HCT116 (cell line): Measurements from ENCODE around the gene ADRA1B. TPM values are rescaled to one million over a fixed set of nuclear protein-coding genes. Genes with fewer than 3 reads are reported as not detected.
A peak's percentile ranks its signal among the peaks of the same experiment; 100 is the strongest.

Experiments
- ATAC-seq: fragments of 200-7000 bp; cut with Tn5 transposase; 2 replicates; pipeline ENCODE4 v1.9.1; 2020; ENCODE audit warnings: mild to moderate bottlenecking, moderate library complexity
- BruUV-seq: library from RNA; stranded (reverse); fragments of 400-500 nt; replicated peaks from 2 replicates; lab custom pipeline; 2021; lab: Mats Ljungman, UMichigan
- CTCF ChIA-PET: fragments of 300-600 bp; sonication (Branson Sonifier 250); formaldehyde crosslinking; loops from one replicate; lab custom pipeline; 2021; ENCODE audit warnings: antibody characterized with exemption; lab: Charles Lee
- POLR2A ChIA-PET: fragments of 300-600, 350-600 bp; sonication (Branson Sonifier 250); formaldehyde crosslinking; loops from one replicate; lab custom pipeline; 2021; ENCODE audit warnings: antibody characterized with exemption; lab: Charles Lee
- RAD21 ChIA-PET, 2 experiments: fragments of 300-600 bp; sonication (Branson Sonifier 250); formaldehyde crosslinking; loops; one replicate each; lab custom pipeline; 2023; ENCODE audit warnings: low total read pairs in 2 of 2; ENCODE audit not compliant: uncharacterized antibody in 2 of 2, unreplicated experiment in 2 of 2, low non-redundant PET in 1 of 2; lab: Charles Lee
- DNase-seq: peaks from one replicate; pipeline ENCODE4 v3.0.0-alpha.2; 2010; ENCODE audit warnings: low read depth, low spot score
- H2AFZ ChIP-seq: fragments of 200-600 bp; shearing (Covaris generic), sonication (generic); 2 replicates; pipeline ENCODE4 v1.6.1; 2017; ENCODE audit warnings: low read depth, mixed run types, mixed read lengths, antibody characterized with exemption, low read length; ENCODE audit not compliant: poor library complexity, severe bottlenecking
- H3K27ac ChIP-seq: 2 replicates; pipeline ENCODE4 v1.5.1; 2012; ENCODE audit warnings: low read depth, low read length
- H3K27me3 ChIP-seq: fragments of 200-600 bp; sonication (generic); 2 replicates; pipeline ENCODE4 v1.6.1; 2016; ENCODE audit warnings: mixed run types, low read length, mixed read lengths; ENCODE audit not compliant: insufficient read depth
- H3K36me3 ChIP-seq, 2 experiments: fragments of 200-500 bp in 1 of 2; fragments of 200-600 bp in 1 of 2; sonication (Bioruptor generic) in 1 of 2; sonication (generic) in 1 of 2; 2 replicates each; pipeline versions ENCODE4 v1.5.1 to v1.6.1; 2014 to 2016; ENCODE audit warnings: low read length in 2 of 2, inconsistent platforms in 1 of 2, mixed read lengths in 1 of 2, mixed run types in 1 of 2; ENCODE audit not compliant: insufficient read depth in 2 of 2, control insufficient read depth in 1 of 2
- H3K4me1 ChIP-seq, 2 experiments: fragments of 200-600 bp in 1 of 2; sonication (generic) in 1 of 2; 2 replicates each; pipeline versions ENCODE4 v1.5.1 to v1.6.1; 2012 to 2017; ENCODE audit warnings: low read length in 2 of 2, inconsistent platforms in 1 of 2, mild to moderate bottlenecking in 1 of 2, mixed read lengths in 1 of 2, mixed run types in 1 of 2, moderate library complexity in 1 of 2; ENCODE audit not compliant: insufficient read depth in 2 of 2, control insufficient read depth in 1 of 2
- H3K4me2 ChIP-seq: fragments of 200-600 bp; sonication (generic); 2 replicates; pipeline ENCODE4 v1.6.1; 2017; ENCODE audit warnings: mixed run types, low read length, mixed read lengths
- H3K4me3 ChIP-seq, 2 experiments: fragments of 200-600 bp in 1 of 2; sonication (generic) in 1 of 2; replicated peaks in 1 of 2; 2 replicates each; pipeline ENCODE4 v1.5.1; 2011 to 2016; ENCODE audit warnings: low read length in 2 of 2, control low read depth in 1 of 2, low read depth in 1 of 2, mild to moderate bottlenecking in 1 of 2, mixed read lengths in 1 of 2, mixed run types in 1 of 2
- H3K79me2 ChIP-seq: fragments of 200-600 bp; sonication (generic); 2 replicates; pipeline ENCODE4 v1.6.1; 2017; ENCODE audit warnings: mild to moderate bottlenecking, mixed run types, low read length, moderate library complexity, mixed read lengths; ENCODE audit not compliant: insufficient read depth
- H3K9ac ChIP-seq: fragments of 200-600 bp; sonication (generic); 2 replicates; pipeline ENCODE4 v1.6.1; 2016; ENCODE audit warnings: low read length, mixed read lengths
- H3K9me2 ChIP-seq: fragments of 200-600 bp; sonication (generic), shearing (Covaris generic); 2 replicates; pipeline ENCODE4 v1.6.1; 2017; ENCODE audit warnings: mixed run types, mild to moderate bottlenecking, moderate library complexity; ENCODE audit not compliant: insufficient read depth
- H3K9me3 ChIP-seq, 2 experiments: fragments of 200-500 bp in 1 of 2; fragments of 200-600 bp in 1 of 2; sonication (Bioruptor generic) in 1 of 2; sonication (generic) in 1 of 2; 2 replicates each; pipeline ENCODE4 v1.6.1; 2014 to 2017; ENCODE audit warnings: low read length in 2 of 2, mixed read lengths in 2 of 2, inconsistent platforms in 1 of 2, low read depth in 1 of 2, mild to moderate bottlenecking in 1 of 2, mixed run types in 1 of 2, moderate library complexity in 1 of 2; ENCODE audit not compliant: control insufficient read depth in 1 of 2, insufficient read depth in 1 of 2
- H4K20me1 ChIP-seq: fragments of 200-600 bp; sonication (generic), shearing (Covaris generic); 2 replicates; pipeline ENCODE4 v1.6.1; 2017; ENCODE audit warnings: mixed run types, mild to moderate bottlenecking, moderate library complexity; ENCODE audit not compliant: insufficient read depth
- CBX3 ChIP-seq: IDR thresholded peaks from 2 replicates; pipeline ENCODE4 v1.6.1; 2012; ENCODE audit warnings: low read depth
- CEBPB ChIP-seq: IDR thresholded peaks from 2 replicates; pipeline ENCODE4 v1.6.1; 2012; ENCODE audit warnings: low read depth
- EGR1 ChIP-seq: IDR thresholded peaks from 2 replicates; pipeline ENCODE4 v1.6.1; 2012; ENCODE audit warnings: low read depth
- ELF1 ChIP-seq: IDR thresholded peaks from 2 replicates; pipeline ENCODE4 v1.6.1; 2012; ENCODE audit warnings: low read depth, borderline replicate concordance
- EZH2 ChIP-seq: fragments of 200-600 bp; sonication (generic); IDR thresholded peaks from 2 replicates; pipeline ENCODE4 v1.6.1; 2017; ENCODE audit warnings: antibody characterized with exemption, mixed run types
- EZH2phosphoT487 ChIP-seq: fragments of 200-600 bp; IDR thresholded peaks from 2 replicates; pipeline ENCODE4 v1.6.1; 2018; ENCODE audit warnings: antibody characterized with exemption, borderline replicate concordance
- FOSL1 ChIP-seq: IDR thresholded peaks from 2 replicates; pipeline ENCODE4 v1.6.1; 2012; ENCODE audit warnings: low read depth
- JUND ChIP-seq: IDR thresholded peaks from 2 replicates; pipeline ENCODE4 v1.6.1; 2012
- POLR2A ChIP-seq: IDR thresholded peaks from 2 replicates; pipeline ENCODE4 v1.7.0; 2011; ENCODE audit warnings: borderline replicate concordance; ENCODE audit not compliant: insufficient read depth, insufficient read length; ENCODE audit errors: extremely low read depth
- POLR2AphosphoS5 ChIP-seq: IDR thresholded peaks from 2 replicates; pipeline ENCODE4 v1.6.1; 2011; ENCODE audit warnings: mild to moderate bottlenecking, low read depth, low read length, moderate library complexity
- RAD21 ChIP-seq: IDR thresholded peaks from 2 replicates; pipeline ENCODE4 v1.6.1; 2012; ENCODE audit warnings: low read depth, mild to moderate bottlenecking
- SIN3A ChIP-seq: IDR thresholded peaks from 2 replicates; pipeline ENCODE4 v1.6.1; 2012; ENCODE audit warnings: low read depth
- SP1 ChIP-seq: IDR thresholded peaks from 2 replicates; pipeline ENCODE4 v1.6.1; 2012; ENCODE audit warnings: low read depth
- SRF ChIP-seq: IDR thresholded peaks from 2 replicates; pipeline ENCODE4 v1.6.1; 2012; ENCODE audit warnings: low read depth
- ZNF274 ChIP-seq: fragments of 200-500 bp; sonication (Bioruptor generic); IDR thresholded peaks from 2 replicates; pipeline ENCODE4 v1.6.1; 2014; ENCODE audit warnings: mild to moderate bottlenecking, low read depth, low read length, inconsistent platforms
- intact Hi-C: fragments of 100-400 bp; cut with micrococcal nuclease; formaldehyde crosslinking; loops from 2 replicates; pipeline ENCODE4 v1.10.0; 2022
- total RNA-seq: library from RNA; stranded (reverse); gene quantifications from one replicate; pipeline ENCODE4 v1.2.1, GENCODE V29; 2021; ENCODE audit not compliant: unreplicated experiment
- TF ChIP-seq, protein P1 (sequence below): IDR thresholded peaks from 2 replicates; pipeline ENCODE4 v1.6.1; 2012
- TF ChIP-seq, protein P2 (sequence below), 3 experiments: fragments of 200-600 bp in 1 of 3; sonication (generic) in 1 of 3; IDR thresholded peaks in 2 of 3; conservative IDR thresholded peaks in 1 of 3; 2 replicates each; pipeline ENCODE4 v1.5.1; 2012 to 2017; ENCODE audit warnings: low read depth in 2 of 3, low read length in 2 of 3, antibody characterized with exemption in 1 of 3, borderline replicate concordance in 1 of 3, control low read depth in 1 of 3, mild to moderate bottlenecking in 1 of 3, mixed read lengths in 1 of 3, mixed run types in 1 of 3, moderate library complexity in 1 of 3; ENCODE audit not compliant: insufficient read depth in 1 of 3
- TF ChIP-seq, protein P3 (sequence below): IDR thresholded peaks from 2 replicates; pipeline ENCODE4 v1.6.1; 2012
- TF ChIP-seq, protein P4 (sequence below): IDR thresholded peaks from 2 replicates; pipeline ENCODE4 v1.6.1; 2012; ENCODE audit warnings: low read depth
- TF ChIP-seq, protein P5 (sequence below): IDR thresholded peaks from 2 replicates; pipeline ENCODE4 v1.6.1; 2011; ENCODE audit warnings: mild to moderate bottlenecking, low read length, moderate library complexity; ENCODE audit not compliant: insufficient replicate concordance; ENCODE audit errors: extremely low read depth

The ADRA1B gene
- total RNA-seq, 1 experiment from 2014 or later = not detected

DNA sequence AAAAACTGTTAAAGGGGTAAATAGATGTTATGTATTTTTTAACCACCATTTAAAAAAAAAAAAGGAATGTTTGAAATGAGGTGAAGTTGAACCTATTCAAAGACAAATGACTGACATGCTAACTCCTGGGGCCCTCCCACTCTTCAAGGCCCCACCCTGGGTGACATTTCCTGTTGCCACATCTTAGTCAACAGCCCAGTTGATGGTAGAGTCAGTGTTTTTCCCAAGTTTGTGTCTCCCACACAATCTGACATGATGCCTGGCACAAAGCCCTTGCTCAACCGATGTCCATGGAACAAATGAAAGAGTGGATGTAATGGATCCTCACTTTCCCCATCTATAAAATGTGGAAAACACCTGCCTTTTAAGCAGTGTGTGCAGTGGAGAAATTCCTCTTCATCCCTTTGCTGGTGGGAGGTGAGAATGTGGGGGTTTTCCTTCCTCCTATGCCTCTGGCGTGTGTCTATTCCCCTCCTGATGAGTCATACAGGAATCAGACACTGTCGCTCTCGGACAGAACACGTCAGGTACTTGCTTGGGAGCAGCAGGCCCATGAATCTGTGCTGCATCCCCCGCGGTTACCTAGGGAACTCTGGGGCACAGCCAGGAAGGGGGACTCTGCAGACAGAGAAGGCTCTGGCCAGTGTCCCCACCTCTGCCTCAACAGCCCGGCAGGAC lies 13.7 kb upstream of the ADRA1B start:
- Histone ChIP-seq H4K20me1 (no peaks in the 10 kb centered on the region), H3K27me3 (peaks cover under 1% of the 10 kb centered on the region; the same call in 1 of the 2 replicates), H3K4me1 (peaks cover 38 to 62% of the 10 kb centered on the region in 2 experiments), H3K4me3 (peak overlapping the region in 1 of 2 experiments; percentile 34; a peak in 2 of 4 replicates), H3K4me2 (peak overlapping the region; percentile 77), H3K27ac (no peak overlapping the region), H3K9ac (peak overlapping the region; percentile 19), H3K36me3 (no peaks in the 10 kb centered on the region), H3K9me2 (no peaks in the 10 kb centered on the region), H2AFZ (peak overlapping the region; percentile 94), H3K79me2 (no peaks in the 10 kb centered on the region), H3K9me3 (no peaks in the 10 kb centered on the region)
- no TSS peak for BruUV-seq
- RAD21 ChIA-PET = no interaction called here
- DNase-seq = peak; percentile 65
- CTCF ChIA-PET = no interaction called here
- peak; percentile 66 for ATAC-seq
- intact Hi-C loops = loop anchor here (5.0 kb wide), 1 partner anchor 125 kb away; no protein-coding TSS in a partner anchor
- POLR2A ChIA-PET = no interaction called here
- no peak for TF ChIP-seq RAD21
- TF ChIP-seq, protein P1, sequence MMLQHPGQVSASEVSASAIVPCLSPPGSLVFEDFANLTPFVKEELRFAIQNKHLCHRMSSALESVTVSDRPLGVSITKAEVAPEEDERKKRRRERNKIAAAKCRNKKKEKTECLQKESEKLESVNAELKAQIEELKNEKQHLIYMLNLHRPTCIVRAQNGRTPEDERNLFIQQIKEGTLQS = peak; percentile 29; the same call in 1 of the 2 replicates
- TF ChIP-seq SP1 = peak; percentile 60
- peak; percentile 84 for TF ChIP-seq JUND
- TF ChIP-seq ELF1 = no peak
- 0 out of 2 replicates have a peak, but pooled peaks have one; percentile 54 for TF ChIP-seq CBX3
- TF ChIP-seq SRF = no peak; the same call in 1 of the 2 replicates
- no peak for TF ChIP-seq EZH2phosphoT487
- TF ChIP-seq POLR2AphosphoS5 = peak; percentile 42; the same call in 1 of the 2 replicates
- TF ChIP-seq, protein P2, sequence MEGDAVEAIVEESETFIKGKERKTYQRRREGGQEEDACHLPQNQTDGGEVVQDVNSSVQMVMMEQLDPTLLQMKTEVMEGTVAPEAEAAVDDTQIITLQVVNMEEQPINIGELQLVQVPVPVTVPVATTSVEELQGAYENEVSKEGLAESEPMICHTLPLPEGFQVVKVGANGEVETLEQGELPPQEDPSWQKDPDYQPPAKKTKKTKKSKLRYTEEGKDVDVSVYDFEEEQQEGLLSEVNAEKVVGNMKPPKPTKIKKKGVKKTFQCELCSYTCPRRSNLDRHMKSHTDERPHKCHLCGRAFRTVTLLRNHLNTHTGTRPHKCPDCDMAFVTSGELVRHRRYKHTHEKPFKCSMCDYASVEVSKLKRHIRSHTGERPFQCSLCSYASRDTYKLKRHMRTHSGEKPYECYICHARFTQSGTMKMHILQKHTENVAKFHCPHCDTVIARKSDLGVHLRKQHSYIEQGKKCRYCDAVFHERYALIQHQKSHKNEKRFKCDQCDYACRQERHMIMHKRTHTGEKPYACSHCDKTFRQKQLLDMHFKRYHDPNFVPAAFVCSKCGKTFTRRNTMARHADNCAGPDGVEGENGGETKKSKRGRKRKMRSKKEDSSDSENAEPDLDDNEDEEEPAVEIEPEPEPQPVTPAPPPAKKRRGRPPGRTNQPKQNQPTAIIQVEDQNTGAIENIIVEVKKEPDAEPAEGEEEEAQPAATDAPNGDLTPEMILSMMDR (IDR thresholded peaks at IDR 0.05 in 2 of 3, conservative IDR thresholded peaks at IDR 0.05 in 1 of 3; ENCODE audit: borderline replicate concordance in 1 of 3, insufficient read depth in 1 of 3, low read depth in 2 of 3, low read length in 2 of 3) = no peak
- TF ChIP-seq EGR1 = peak; percentile 51
- no peak for TF ChIP-seq POLR2A
- TF ChIP-seq, protein P3, sequence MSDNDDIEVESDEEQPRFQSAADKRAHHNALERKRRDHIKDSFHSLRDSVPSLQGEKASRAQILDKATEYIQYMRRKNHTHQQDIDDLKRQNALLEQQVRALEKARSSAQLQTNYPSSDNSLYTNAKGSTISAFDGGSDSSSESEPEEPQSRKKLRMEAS = no peak
- no peak for TF ChIP-seq EZH2
- peak; percentile 85 for TF ChIP-seq FOSL1
- TF ChIP-seq ZNF274 = no peak
- TF ChIP-seq, protein P4, sequence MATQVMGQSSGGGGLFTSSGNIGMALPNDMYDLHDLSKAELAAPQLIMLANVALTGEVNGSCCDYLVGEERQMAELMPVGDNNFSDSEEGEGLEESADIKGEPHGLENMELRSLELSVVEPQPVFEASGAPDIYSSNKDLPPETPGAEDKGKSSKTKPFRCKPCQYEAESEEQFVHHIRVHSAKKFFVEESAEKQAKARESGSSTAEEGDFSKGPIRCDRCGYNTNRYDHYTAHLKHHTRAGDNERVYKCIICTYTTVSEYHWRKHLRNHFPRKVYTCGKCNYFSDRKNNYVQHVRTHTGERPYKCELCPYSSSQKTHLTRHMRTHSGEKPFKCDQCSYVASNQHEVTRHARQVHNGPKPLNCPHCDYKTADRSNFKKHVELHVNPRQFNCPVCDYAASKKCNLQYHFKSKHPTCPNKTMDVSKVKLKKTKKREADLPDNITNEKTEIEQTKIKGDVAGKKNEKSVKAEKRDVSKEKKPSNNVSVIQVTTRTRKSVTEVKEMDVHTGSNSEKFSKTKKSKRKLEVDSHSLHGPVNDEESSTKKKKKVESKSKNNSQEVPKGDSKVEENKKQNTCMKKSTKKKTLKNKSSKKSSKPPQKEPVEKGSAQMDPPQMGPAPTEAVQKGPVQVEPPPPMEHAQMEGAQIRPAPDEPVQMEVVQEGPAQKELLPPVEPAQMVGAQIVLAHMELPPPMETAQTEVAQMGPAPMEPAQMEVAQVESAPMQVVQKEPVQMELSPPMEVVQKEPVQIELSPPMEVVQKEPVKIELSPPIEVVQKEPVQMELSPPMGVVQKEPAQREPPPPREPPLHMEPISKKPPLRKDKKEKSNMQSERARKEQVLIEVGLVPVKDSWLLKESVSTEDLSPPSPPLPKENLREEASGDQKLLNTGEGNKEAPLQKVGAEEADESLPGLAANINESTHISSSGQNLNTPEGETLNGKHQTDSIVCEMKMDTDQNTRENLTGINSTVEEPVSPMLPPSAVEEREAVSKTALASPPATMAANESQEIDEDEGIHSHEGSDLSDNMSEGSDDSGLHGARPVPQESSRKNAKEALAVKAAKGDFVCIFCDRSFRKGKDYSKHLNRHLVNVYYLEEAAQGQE = no peak
- TF ChIP-seq SIN3A = no peak
- TF ChIP-seq CEBPB = peak; percentile 75; the same call in 1 of the 2 replicates
- TF ChIP-seq, protein P5, sequence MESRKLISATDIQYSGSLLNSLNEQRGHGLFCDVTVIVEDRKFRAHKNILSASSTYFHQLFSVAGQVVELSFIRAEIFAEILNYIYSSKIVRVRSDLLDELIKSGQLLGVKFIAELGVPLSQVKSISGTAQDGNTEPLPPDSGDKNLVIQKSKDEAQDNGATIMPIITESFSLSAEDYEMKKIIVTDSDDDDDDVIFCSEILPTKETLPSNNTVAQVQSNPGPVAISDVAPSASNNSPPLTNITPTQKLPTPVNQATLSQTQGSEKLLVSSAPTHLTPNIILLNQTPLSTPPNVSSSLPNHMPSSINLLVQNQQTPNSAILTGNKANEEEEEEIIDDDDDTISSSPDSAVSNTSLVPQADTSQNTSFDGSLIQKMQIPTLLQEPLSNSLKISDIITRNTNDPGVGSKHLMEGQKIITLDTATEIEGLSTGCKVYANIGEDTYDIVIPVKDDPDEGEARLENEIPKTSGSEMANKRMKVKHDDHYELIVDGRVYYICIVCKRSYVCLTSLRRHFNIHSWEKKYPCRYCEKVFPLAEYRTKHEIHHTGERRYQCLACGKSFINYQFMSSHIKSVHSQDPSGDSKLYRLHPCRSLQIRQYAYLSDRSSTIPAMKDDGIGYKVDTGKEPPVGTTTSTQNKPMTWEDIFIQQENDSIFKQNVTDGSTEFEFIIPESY = no peak
